ENCODE results near the gene TMEM250. TPM values are rescaled to one million over a fixed set of nuclear protein-coding genes. Genes with fewer than 3 reads are reported as not detected.

Gene TMEM250
- total RNA-seq, 1 donor from 2014 or later, result 64.8 TPM

DNA sequence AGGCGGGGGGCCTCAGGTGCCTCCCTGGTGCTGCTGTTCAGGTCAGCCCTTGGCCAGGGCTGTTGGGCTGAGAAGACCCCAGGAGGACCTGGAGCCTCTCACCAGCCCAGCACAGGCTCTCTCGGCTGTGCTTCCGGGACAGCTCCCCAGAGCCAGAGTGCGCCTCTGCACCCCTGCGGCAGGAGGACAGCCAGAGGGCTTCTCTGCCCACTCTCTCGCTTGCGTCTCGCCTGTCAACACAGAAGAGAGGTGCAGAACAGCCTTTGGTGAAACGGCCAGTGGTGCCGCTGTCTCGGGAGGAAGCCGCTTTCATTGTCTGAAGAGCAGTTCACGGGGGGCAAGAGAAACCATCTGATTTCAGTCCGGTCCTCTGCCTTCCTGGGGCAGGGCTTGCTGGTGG is 19.8 kb downstream of the TMEM250 start:
- TF ChIP-seq, protein P1, sequence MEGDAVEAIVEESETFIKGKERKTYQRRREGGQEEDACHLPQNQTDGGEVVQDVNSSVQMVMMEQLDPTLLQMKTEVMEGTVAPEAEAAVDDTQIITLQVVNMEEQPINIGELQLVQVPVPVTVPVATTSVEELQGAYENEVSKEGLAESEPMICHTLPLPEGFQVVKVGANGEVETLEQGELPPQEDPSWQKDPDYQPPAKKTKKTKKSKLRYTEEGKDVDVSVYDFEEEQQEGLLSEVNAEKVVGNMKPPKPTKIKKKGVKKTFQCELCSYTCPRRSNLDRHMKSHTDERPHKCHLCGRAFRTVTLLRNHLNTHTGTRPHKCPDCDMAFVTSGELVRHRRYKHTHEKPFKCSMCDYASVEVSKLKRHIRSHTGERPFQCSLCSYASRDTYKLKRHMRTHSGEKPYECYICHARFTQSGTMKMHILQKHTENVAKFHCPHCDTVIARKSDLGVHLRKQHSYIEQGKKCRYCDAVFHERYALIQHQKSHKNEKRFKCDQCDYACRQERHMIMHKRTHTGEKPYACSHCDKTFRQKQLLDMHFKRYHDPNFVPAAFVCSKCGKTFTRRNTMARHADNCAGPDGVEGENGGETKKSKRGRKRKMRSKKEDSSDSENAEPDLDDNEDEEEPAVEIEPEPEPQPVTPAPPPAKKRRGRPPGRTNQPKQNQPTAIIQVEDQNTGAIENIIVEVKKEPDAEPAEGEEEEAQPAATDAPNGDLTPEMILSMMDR (IDR thresholded peaks at IDR 0.05; ENCODE audit: insufficient read depth, low read length, poor library complexity, severe bottlenecking), result no peak
- no peak overlapping the region for H3K4me3 ChIP-seq (ENCODE audit: low read depth, low read length)
- peaks cover 15% of the 10 kb centered on the region for H3K27me3 ChIP-seq (ENCODE audit: control insufficient read depth, insufficient read depth, low read length)
- H3K36me3 ChIP-seq (ENCODE audit: control insufficient read depth, insufficient read depth, low read length), result no peaks in the 10 kb centered on the region
- no peak for DNase-seq (ENCODE audit: low read depth)

DNA sequence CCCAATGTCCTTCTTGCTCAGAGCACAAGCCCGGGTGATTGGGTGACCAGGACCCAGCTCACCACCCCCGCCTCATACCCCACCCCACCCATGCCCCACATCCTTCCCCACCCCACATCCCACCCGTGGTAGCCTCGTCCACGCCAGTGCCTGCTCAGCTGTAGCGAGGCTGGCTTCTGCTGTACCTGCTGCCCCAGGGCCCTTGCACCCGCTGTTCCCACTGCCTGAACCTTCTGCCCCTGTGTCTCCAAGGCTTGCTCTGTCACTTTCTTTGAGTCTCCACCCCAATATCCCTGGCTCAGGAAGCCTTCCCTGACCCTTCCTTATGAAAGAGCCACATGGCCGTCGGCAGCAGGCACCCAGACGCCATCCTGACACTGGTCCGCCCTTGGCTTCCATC is 20.5 kb downstream of the TMEM250 start:
- TF ChIP-seq, protein P1 (IDR thresholded peaks at IDR 0.05; ENCODE audit: insufficient read depth, low read length, poor library complexity, severe bottlenecking), result no peak
- no peak for DNase-seq (ENCODE audit: low read depth)

DNA sequence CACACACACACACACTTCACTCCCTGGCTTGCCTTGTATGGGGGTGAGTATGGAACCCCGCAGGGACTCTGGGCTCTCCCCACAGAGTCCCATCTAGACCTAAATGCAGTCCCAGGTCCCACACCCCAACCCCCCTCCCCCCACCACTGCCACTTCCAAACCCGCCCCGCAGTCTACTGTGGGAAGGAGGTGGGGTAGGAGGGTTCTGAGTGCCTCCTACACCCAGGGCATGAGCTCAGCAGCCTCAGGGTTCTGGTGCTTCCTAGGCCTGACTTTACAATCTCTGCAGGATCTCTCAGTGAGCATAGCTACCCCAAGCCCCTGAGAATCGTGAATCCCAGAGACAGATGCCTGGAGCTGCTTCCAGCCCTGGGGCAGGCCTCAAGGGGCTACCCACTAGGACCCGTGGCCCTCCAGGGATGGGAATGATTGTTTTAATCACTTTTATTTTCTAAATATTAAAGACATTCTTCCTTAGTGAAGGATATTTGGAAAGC is 22.1 kb downstream of the TMEM250 start:
- Histone ChIP-seq H3K36me3 (ENCODE audit: control insufficient read depth, insufficient read depth, low read length) (no peaks in the 10 kb centered on the region), H3K4me3 (ENCODE audit: low read depth, low read length) (no peak overlapping the region), H3K27me3 (ENCODE audit: control insufficient read depth, insufficient read depth, low read length) (peaks cover 13% of the 10 kb centered on the region)
- TF ChIP-seq, protein P1 (IDR thresholded peaks at IDR 0.05; ENCODE audit: insufficient read depth, low read length, poor library complexity, severe bottlenecking), result no peak
- no peak for DNase-seq (ENCODE audit: low read depth)

More for the DNA sequence above, 20.5 kb downstream of the TMEM250 start:
- peaks cover 13% of the 10 kb centered on the region for H3K27me3 ChIP-seq (ENCODE audit: control insufficient read depth, insufficient read depth, low read length)
- H3K36me3 ChIP-seq (ENCODE audit: control insufficient read depth, insufficient read depth, low read length), result no peaks in the 10 kb centered on the region
- H3K4me3 ChIP-seq (ENCODE audit: low read depth, low read length), result no peak overlapping the region

DNA sequence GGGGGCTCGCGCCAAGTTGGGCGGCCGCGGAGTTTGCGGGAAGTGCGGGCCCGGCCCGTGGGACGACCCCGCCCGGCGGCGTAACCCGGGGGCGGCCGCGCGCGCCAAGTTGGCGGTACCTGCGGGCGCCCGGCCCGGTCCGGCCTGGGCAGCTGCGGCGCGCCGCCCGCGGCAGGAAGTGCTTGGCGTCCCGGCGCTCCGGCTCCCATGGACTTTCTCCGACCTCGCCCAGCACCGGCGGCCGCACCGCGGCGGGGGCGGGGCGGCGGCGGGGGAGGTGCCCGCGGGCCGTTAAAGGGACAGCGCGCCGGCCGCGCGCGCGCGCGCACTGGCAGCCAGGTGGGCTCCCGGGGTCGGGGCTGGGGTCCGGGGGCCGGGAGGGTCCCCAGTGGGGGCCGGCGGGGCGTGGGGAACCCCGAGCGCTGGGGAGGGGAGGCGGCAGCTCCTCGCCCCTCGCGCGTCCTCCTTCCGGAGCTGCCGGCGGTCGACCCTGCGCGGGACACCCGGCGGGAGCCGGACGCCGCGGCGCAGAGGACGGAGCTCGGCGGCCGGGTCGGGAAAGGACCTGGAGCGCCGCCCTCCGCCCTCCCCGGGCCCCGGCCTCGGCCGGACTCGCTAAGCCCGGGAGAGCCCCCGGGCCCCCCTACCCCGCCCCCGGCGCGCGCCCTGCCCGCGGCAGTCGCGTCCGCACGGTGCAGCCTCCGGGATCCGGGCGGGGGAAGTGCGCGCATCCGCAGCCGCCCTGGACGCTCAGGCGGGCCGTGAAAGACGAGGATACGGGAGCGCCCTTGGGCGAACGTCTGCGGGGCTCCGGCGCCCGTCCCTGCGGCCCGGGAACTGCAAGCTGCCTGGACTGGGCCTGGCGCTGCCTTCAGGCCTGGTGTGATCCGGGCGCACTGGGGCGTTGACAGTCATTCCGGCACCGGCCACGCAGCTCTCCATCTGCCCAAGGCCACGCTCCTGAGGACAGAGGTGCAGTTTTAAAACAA is 23.3 kb downstream of the TMEM250 start, which contains the start of gene NACC2:
NACC2 (minus strand) TSS at position 220 of the 989 bp plus-strand sequence. CDS start 44,768 bp downstream, outside the sequence.
- DNase-seq (ENCODE audit: low read depth), result no peak
- TF ChIP-seq, protein P1 (IDR thresholded peaks at IDR 0.05; ENCODE audit: insufficient read depth, low read length, poor library complexity, severe bottlenecking), result no peak
- Histone ChIP-seq H3K4me3 (ENCODE audit: low read depth, low read length) (peak within 1 kb of the TSS; percentile 58), H3K27me3 (ENCODE audit: control insufficient read depth, insufficient read depth, low read length) (peaks cover 13% of the 10 kb centered on the region), H3K36me3 (ENCODE audit: control insufficient read depth, insufficient read depth, low read length) (no peaks in the 10 kb centered on the region)

DNA sequence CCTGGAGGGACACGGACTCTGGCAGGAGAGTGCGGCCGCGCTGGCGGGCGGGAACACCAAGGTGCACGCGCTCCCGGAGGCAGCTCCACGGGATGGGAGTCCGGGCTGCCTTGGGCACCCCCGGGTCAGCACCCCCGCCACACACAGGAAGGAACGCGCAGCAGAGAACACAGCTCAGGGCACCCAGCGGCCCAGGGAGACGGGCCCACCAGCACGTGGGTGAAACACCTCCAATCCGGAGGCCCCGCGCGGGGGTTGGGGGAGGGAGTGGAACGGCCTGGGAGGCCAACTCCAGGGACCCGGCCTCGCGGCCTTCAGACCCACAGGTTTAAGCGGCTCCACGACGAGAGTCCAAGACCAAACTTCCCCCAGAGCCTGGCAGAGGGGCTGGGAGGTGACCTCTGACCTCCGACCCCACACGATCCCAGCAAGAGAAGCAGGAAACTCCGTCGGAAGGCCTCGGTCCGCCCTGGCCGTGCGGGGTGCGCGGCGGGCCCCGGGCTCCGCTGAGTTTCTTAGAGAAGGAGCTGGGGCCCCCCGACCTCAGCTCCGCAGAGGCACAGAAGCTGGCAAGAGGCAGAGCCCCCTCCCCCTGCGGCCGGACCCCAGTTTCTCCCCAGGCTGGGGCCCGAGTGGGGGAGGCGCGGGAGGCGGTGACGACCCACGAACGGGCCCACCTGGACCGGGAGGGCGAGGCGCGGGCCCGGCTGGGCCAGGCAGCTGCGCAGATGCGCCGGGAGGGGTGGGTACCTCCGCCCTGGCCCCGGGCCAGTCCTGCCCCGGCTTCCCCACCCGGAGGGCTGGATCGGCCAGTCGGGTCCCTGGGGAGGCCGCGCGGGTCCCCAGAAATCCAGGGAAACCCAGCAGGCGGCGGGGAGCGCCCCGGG is 24.4 kb downstream of the TMEM250 start:
- Histone ChIP-seq H3K27me3 (ENCODE audit: control insufficient read depth, insufficient read depth, low read length) (peaks cover 10% of the 10 kb centered on the region), H3K36me3 (ENCODE audit: control insufficient read depth, insufficient read depth, low read length) (no peaks in the 10 kb centered on the region), H3K4me3 (ENCODE audit: low read depth, low read length) (peak overlapping the region; percentile 58)
- DNase-seq (ENCODE audit: low read depth), result no peak
- TF ChIP-seq, protein P1 (IDR thresholded peaks at IDR 0.05; ENCODE audit: insufficient read depth, low read length, poor library complexity, severe bottlenecking), result no peak

Data from kidney epithelial cell (primary cell).